Adipose tissue (tissue), 3 donors: ENCODE data around the gene BST2. TPM values are rescaled to one million over a fixed set of nuclear protein-coding genes. Genes with fewer than 3 reads are reported as not detected.

Experiments
- H3K27ac ChIP-seq: one replicate; pipeline ENCODE4 v1.5.1; 2013; ENCODE audit warnings: low read depth, low read length
- WGBS, 3 donors: extraction: QIAGEN DNeasy Blood & Tissue Kit; methylation state at CpG; one replicate each; pipeline ENCODE4 v1.1.7; 2013; 5-methylcytosine and 5-hydroxymethylcytosine counted together
- polyA plus RNA-seq, 3 donors: library from polyadenylated mRNA; stranded (reverse); fragments of 200-250 nt; gene quantifications; one replicate each; pipeline ENCODE4 v1.2.3, GENCODE V29; 2013
- donor health status: healthy with polysubstance abuse.
- donor health status: Bipolar disorder and iron deficiency.
- donor health status: healthy.

Gene BST2
- polyA plus RNA-seq, 3 donors: 51.3 to 220 (median 175) TPM

GRCh38 chr19:17421942-17422341 lies 16.5 kb upstream of the BST2 start:
- WGBS, 3 donors: 95 to 98% (median 96%) methylated on average over 4 of the region's 4 CpGs
- no peak overlapping the region for H3K27ac ChIP-seq

- WGBS, 3 donors: 4 to 6% (median 4%) methylated on average over 25 of the region's 25 CpGs
- no peak overlapping the region for H3K27ac ChIP-seq
Observed at GRCh38 chr19:17420475-17420924, 15.1 kb upstream of the BST2 start.

DNA sequence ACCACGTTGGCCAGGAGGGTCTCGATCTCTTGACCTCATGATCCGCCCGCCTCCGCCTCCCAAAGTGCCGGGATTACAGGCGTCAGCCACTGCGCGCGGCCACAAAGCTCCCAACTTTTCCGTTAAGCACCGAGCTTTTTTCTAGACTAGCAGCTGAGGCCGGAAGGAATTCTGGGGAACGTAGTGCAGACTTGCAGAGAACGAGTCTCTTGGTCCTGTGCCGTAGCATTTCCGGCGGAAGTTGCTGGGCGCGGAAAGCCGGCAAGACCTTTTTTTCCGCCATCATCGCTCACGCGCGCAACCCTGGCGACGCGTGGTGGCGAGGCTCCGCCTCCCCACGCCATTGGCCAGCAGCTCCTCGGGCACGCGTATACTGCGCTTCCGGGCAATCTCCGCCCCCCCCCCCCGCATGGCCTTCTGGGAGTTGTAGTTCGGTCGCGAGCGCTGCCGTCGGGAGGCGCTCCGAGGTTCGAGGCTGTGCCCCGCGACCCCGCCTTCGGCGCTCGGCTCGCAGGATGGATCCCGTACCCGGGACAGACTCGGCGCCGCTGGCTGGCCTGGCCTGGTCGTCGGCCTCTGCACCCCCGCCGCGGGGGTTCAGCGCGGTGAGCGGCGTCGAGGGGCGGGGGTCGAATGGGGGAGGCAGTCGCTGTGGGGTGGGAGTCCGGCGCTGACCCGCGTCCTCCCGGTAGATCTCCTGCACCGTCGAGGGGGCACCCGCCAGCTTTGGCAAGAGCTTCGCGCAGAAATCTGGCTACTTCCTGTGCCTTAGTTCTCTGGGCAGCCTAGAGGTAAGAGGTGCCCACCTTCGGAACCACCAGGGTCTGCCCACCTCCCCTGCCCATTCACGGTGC lies 14.4 kb upstream of the BST2 start, which contains the start of gene MVB12A:
MVB12A (plus strand) TSS at position 427 of the 854 bp plus-strand sequence; CDS start at position 516, 89 bp downstream.
- WGBS, 3 donors: 0 to 1% (median 0%) methylated on average over 74 to 85 of the region's 85 CpGs
- no peak within 1 kb of the TSS for H3K27ac ChIP-seq

DNA sequence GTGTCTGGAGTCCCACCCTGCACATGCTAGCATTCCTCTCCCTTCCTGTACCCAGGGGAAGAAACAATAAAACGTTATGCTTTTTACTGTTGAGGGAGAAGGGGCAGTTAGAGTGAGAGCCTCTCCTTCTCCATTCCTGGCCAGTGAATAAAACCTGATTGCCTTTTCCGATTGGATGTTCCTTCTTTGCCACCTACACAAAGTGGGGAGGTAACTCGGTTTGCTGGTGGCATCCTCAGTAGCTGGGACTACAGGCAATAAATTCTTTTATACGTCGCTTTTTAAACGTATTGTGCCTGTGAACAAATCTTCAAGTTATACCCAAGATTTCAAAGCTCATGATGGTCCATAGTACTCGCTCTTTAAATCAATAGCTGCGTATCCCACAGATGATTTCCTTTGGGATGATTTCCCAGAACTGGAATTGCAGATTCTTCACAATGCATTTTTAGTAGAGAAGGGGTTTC lies 13.8 kb upstream of the BST2 start:
- WGBS, 3 donors: 15 to 23% (median 22%) methylated on average over 8 of the region's 8 CpGs
- no peak overlapping the region for H3K27ac ChIP-seq

DNA sequence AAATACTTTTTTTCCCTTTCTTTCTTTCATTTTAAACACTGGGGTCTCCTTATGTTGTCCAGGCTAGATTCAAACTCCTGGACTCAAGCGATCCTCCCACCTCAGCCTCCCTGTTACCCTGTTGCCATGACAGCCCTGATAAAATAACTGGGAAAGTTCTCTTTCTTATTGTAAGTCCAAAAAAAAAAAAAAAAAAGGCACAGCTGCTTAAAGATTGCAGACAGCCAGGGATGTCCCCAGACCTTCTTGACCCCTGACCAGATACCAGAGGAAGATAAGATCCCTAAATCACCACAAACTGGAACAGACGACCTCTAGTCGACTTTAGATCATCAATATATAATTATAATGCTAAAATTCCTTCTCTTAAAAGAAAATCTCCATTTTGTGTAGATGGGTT lies 13.3 kb upstream of the BST2 start:
- WGBS, 3 donors: 43 to 71% (median 67%) methylated on average over 3 of the region's 3 CpGs
- no peak overlapping the region for H3K27ac ChIP-seq

- no peak overlapping the region for H3K27ac ChIP-seq
- 49 to 85% (median 75%) methylated on average over 6 of the region's 6 CpGs for WGBS, 3 donors
Observed at GRCh38 chr19:17415121-17415520, 9.7 kb upstream of the BST2 start.

GRCh38 chr19:17414097-17414496 lies 8.7 kb upstream of the BST2 start:
- WGBS, 3 donors: 83 to 92% (median 92%) methylated on average over 8 of the region's 8 CpGs
- no peak overlapping the region for H3K27ac ChIP-seq

GRCh38 chr19:17411801-17412200 lies 6.4 kb upstream of the BST2 start:
- H3K27ac ChIP-seq: no peak overlapping the region
- WGBS, 3 donors: 75 to 87% (median 84%) methylated on average over 11 of the region's 11 CpGs

DNA sequence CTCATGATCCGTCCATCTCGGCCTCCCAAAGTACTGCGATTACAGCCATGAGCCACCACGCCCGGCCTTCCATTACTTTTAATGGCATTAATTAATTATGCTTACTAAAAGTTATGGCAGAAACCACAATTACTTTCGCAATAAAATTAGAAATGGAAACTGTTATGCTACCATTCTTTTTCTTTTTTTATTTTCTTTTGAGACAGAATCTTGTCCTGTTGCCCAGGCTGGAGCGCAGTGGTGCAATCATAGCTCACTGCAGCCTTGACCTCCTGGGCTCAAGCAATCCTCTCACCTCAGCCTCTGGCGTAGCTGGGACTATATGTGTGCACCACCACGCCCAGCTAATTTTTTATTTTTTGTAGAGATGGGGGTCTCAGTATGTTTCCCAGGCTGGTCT lies 4.6 kb upstream of the BST2 start:
- no peak overlapping the region for H3K27ac ChIP-seq
- WGBS, 3 donors: 76 to 84% (median 78%) methylated on average over 9 of the region's 9 CpGs

GRCh38 chr19:17406887-17407196 lies 1.4 kb upstream of the BST2 start:
- no peak overlapping the region for H3K27ac ChIP-seq
- 16 to 32% (median 18%) methylated on average over 2 of the region's 2 CpGs for WGBS, 3 donors

DNA sequence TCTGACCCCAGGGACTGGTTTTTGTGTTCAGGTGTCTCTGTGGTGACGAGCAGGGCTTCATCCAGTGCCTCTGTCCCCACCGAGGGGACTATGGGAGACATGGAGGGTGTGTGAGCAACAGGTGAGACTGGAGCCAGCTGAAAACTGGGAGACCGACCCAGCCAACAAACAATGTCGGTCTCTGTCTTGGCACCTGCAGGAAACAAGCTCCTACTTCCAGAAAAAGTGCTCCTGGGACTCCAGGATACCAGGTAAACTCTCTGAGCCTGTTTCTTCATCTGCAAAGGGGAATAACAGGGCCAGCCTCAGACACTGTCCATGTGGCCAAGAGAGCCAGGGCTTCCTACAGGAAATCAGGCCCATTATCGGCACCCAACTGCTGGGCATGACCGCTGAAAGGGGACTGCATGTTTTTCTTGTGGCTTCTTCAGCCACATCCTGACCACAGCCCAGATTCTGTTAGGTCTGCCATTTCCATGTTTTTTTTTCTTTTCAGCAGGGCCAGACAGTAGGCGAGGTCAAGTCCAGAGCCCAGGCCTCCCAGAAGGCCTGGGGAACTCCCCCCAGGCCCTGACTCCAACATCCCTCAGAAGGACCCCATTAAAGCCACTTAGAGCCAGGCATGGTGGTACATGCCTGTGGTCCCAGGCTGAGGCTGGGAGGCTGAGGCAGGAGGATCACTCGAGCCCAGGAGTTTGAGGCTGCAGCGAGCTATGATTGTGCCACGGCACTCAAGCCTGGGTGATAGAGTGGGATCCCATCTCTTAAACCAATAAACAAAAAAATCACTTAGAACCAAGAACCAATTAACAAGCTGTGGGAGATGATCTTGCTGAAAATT lies 836 bp upstream of the BST2 start:
- no peak overlapping the region for H3K27ac ChIP-seq
- WGBS, 3 donors: 42 to 76% (median 46%) methylated on average over 10 of the region's 10 CpGs

GRCh38 chr19:17404621-17405249 lies 695 bp downstream of the BST2 start:
- H3K27ac ChIP-seq: no peak overlapping the region
- WGBS, 3 donors: 39 to 79% (median 40%) methylated on average over 7 of the region's 7 CpGs

- no peak overlapping the region for H3K27ac ChIP-seq
- 44 to 87% (median 51%) methylated on average over 4 to 6 of the region's 6 CpGs for WGBS, 3 donors
Observed at GRCh38 chr19:17404015-17404414, 1.4 kb downstream of the BST2 start.

DNA sequence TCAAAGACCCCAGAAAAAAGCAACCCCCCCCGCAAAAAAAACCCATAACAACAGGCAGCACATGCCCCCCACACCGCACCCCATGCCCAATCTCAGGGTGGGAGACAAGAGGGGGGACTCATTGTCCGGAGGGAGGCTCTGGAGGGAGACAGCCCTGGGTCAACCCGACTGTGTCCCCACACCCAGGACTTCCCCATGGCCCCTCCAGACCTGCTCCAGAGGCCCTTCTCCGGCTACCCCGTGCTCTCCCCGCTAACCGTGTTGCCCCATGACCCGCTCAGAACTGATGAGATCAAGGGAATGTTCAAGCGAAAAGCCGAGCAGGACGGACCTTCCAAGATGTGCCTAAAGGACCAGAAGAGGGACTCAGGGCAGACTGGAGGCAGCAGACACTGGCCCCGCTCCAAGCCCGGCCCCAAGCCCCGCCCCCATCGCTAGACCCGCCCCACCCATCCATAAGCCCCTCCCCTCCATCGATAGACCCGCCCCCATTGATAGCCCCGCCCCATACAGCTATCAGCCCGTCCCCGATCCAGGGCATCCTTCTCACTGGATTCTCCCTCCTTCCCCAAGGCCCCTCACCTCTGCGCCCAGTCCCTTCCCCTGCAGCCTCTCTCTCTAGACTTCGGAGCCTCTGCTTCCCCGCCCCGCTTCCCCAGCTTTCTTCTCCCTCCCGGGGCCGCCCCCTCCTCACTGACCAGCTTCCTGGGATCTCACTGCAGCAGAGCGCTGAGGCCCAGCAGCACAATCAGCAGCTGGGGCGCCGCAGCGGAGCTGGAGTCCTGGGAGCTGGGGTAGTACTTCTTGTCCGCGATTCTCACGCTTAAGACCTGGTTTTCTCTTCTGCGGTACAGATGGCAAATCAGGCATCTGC lies 2.2 kb downstream of the BST2 start:
- 46 to 54% (median 48%) methylated on average over 25 to 35 of the region's 36 CpGs for WGBS, 3 donors
- H3K27ac ChIP-seq: no peak overlapping the region

- H3K27ac ChIP-seq: no peak overlapping the region
- 73 to 83% (median 75%) methylated on average over 6 of the region's 6 CpGs for WGBS, 3 donors
Observed at GRCh38 chr19:17401628-17402027, 3.8 kb downstream of the BST2 start.

DNA sequence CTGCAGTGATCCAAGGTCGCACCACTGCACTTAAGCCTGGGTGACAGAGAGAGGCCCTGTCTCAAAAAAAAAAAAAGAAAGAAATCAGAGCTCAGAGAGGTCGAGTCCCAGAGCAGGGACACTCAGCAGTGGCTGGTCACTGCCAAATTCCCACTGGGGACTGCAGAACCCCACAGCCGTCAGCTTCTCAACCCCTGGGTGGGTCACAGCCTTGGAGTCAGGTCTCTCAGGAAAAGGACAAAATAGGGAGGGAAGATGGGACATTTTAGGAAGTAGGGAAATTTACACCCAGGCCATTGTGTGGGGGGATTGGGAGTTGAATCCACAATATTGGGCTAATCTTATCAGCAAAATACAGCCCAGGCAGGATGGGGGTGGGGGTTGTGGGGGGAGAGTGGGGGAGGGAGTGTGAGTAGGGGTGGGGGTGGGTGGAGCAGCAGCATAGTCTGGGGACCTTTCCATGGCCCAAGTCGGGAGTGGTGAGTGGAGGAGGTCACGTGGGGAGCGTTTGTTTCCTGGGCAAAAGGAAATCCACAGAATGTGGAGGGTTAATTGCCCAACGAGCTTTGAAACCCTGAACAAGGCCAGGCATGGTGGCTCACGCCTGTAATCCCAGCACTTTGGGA lies 6.4 kb downstream of the BST2 start:
- 44 to 59% (median 49%) methylated on average over 8 of the region's 8 CpGs for WGBS, 3 donors

DNA sequence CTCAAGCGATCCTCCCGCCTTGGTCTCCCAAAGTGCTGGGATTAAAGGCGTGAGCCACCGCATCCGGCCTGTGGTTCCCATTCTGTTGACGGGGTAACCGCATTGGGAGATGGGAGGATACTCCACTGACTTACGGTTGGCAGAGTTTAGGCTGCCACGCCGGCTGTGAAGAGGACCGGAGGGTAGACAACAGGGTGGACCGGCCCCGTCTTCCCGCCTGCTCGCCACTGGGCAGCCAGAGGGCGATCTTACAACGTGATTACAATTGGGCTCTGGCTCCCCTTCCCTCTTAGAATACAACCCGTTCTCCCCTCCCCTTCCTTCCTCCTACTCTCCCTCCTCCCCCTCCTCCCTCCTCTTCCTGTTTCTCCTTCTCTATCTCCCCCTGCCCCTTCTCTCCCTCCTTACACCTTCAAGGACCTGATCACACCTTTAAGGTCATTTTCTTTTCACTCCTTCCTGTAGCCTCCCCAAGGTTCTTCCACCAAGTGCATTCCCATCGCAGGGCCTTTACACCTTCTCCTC lies 10.5 kb downstream of the BST2 start:
- whole genome bisulfite sequencing, 3 donors: 16 to 22% (median 17%) methylated on average over 18 to 19 of the region's 19 CpGs
- H3K27ac ChIP-seq: no peak overlapping the region

More for the DNA sequence above, 6.4 kb downstream of the BST2 start:
- H3K27ac ChIP-seq: no peak overlapping the region
